Mesodermal cell (in vitro differentiated cells): Measurements from ENCODE around the gene PARP8.
"Not testable (repeated sequence)": the region's sequence is repeated elsewhere in the genome, so short reads cannot be mapped to it uniquely, and the experiment has no call there.

Source experiments
- H3K27ac ChIP-seq: 2 replicates; pipeline ENCODE4 v1.7.0; 2013; ENCODE audit warnings: mild to moderate bottlenecking, low read depth, low read length, moderate library complexity; ENCODE audit not compliant: severe bottlenecking
- H3K36me3 ChIP-seq: 2 replicates; pipeline ENCODE4 v1.7.1; 2013; ENCODE audit warnings: mild to moderate bottlenecking, low read length, moderate library complexity; ENCODE audit not compliant: control insufficient read depth, insufficient read depth
- H3K4me1 ChIP-seq: one replicate; pipeline ENCODE4 v1.7.1; 2013; ENCODE audit warnings: mild to moderate bottlenecking, low read length; ENCODE audit not compliant: insufficient read depth, control insufficient read depth, poor library complexity, severe bottlenecking
- H3K4me3 ChIP-seq: 2 replicates; pipeline ENCODE4 v1.7.0; 2013; ENCODE audit warnings: low read length, control low read depth, mild to moderate bottlenecking; ENCODE audit not compliant: insufficient read depth, poor library complexity, severe bottlenecking; ENCODE audit errors: extremely low read depth
- H3K9me3 ChIP-seq: 2 replicates; pipeline ENCODE4 v1.7.1; 2013; ENCODE audit warnings: mild to moderate bottlenecking, low read length, moderate library complexity; ENCODE audit not compliant: control insufficient read depth
- WGBS, 2 experiments: methylation state at CpG; one replicate each; pipeline ENCODE4 v1.1.5; 2013; ENCODE audit warnings: missing lambda C conversion rate in 2 of 2; ENCODE audit not compliant: insufficient coverage in 2 of 2; 5-methylcytosine and 5-hydroxymethylcytosine counted together

The PARP8 gene

DNA sequence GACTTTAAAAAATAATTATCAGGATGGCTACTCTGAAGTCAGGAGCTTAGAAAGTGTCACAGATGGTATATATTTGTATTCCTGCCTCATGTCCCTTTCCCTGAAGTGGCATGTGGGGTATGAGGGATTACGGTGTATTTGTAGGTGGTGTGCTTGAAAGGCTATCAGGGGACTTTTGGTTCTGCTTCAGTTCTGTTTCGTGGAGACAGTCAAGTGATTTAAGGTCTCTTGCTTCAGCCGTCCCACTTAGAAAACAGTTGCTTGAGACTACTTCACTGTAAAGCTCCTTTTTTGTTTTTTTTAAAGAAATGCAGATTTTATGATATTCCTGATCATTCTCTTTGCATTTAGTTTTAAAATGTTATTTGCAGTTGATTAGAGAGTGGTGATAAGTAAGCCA, 18.3 kb downstream of the PARP8 start:
- Histone ChIP-seq H3K36me3 (no peaks in the 10 kb centered on the region), H3K4me3 (no peak overlapping the region), H3K9me3 (peaks cover 3% of the 10 kb centered on the region), H3K27ac (no peak overlapping the region), H3K4me1 (no peaks in the 10 kb centered on the region)
- WGBS, 2 experiments: 93 to 100% methylated on average over 1 to 2 of the region's 3 CpGs

- 83 to 92% methylated on average over 2 of the region's 4 CpGs for WGBS, 2 experiments
- peaks cover 3% of the 10 kb centered on the region for H3K9me3 ChIP-seq
- H3K4me1 ChIP-seq: peaks cover 3% of the 10 kb centered on the region
- H3K27ac ChIP-seq: no peak overlapping the region
- no peak overlapping the region for H3K4me3 ChIP-seq
- H3K36me3 ChIP-seq: no peaks in the 10 kb centered on the region
Measured at GRCh38 chr5:50687548-50687947, 21.1 kb downstream of the PARP8 start.

DNA sequence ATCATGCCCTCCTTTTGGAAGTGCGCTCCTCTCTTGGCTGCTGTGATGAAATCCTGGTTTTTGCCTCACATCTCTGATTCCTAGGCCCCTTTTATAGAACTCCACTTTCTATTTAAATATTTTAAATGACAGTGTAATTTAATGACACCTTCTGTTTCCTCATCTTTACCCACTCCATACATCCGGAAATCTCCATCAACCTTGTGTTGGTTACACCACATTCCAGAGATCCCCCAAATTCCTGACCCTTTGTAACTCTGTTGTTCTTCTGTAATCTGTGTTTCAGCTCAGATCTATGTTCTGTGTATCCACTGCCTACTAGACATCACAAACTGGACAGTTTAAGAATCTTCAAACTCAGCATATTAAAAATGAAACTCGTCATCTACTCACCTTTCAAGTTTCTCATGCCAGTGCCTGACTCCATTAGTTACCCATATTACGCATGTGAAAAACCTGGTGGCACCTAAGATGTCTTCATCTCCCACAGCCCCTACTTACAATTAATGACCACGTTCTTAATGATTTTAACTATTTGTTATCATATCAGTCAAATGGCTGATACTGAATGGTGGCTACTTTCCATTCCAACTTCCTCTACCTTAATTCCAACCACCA, 25.1 kb downstream of the PARP8 start:
- H3K9me3 ChIP-seq: no peaks in the 10 kb centered on the region
- no peak overlapping the region for H3K27ac ChIP-seq
- peaks cover 3% of the 10 kb centered on the region for H3K4me1 ChIP-seq
- H3K36me3 ChIP-seq: no peaks in the 10 kb centered on the region
- WGBS, 2 experiments: 85 to 97% methylated on average over 3 to 4 of the region's 5 CpGs
- no peak overlapping the region for H3K4me3 ChIP-seq

GRCh38 chr5:50694027-50694590, 27.7 kb downstream of the PARP8 start:
- H3K9me3 ChIP-seq: no peaks in the 10 kb centered on the region
- no peak overlapping the region for H3K27ac ChIP-seq
- no peaks in the 10 kb centered on the region for H3K36me3 ChIP-seq
- peaks cover 3% of the 10 kb centered on the region for H3K4me1 ChIP-seq
- no peak overlapping the region for H3K4me3 ChIP-seq

GRCh38 chr5:50694626-50695025, 28.2 kb downstream of the PARP8 start:
- not testable (repeated sequence) for H3K9me3 ChIP-seq, H3K27ac ChIP-seq, H3K36me3 ChIP-seq, H3K4me3 ChIP-seq, H3K4me1 ChIP-seq
- 85 to 96% methylated on average over 3 of the region's 4 CpGs for WGBS, 2 experiments

DNA sequence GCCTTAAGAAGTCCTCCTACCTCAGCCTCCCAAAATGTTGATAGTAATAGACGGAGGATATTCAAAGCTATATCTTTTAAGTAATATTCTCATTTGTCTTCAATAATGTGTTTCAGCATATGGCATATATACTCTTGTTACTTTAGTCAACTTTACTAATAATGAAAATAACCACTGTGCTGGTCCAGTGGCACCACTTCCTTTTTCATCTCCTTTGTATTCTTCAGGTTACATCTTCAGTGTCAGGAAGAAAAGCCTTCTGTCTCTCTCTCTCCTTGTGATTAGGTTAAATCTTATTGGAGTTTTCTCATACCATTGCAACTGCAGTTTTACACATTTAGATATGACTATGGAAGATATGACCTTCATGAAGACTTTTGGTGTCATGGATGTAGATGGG, 31.3 kb downstream of the PARP8 start:
- Histone ChIP-seq H3K4me3 (no peak overlapping the region), H3K36me3 (no peaks in the 10 kb centered on the region), H3K4me1 (no peaks in the 10 kb centered on the region), H3K9me3 (no peaks in the 10 kb centered on the region), H3K27ac (no peak overlapping the region)
- no CpG with 5 or more reads among the region's 1 CpG for WGBS, 2 experiments

- H3K27ac ChIP-seq: no peak overlapping the region
- H3K4me3 ChIP-seq: no peak overlapping the region
- WGBS, 2 experiments: 90% methylated on average over 2 of the region's 2 CpGs; no CpG with 5 or more reads in 1 of the 2 experiments
- no peaks in the 10 kb centered on the region for H3K9me3 ChIP-seq
- H3K36me3 ChIP-seq: no peaks in the 10 kb centered on the region
- H3K4me1 ChIP-seq: no peaks in the 10 kb centered on the region
Measured at GRCh38 chr5:50699737-50700136, 33.3 kb downstream of the PARP8 start.

GRCh38 chr5:50700706-50701105, 34.3 kb downstream of the PARP8 start:
- no CpG with 5 or more reads among the region's 4 CpGs for WGBS, 2 experiments

DNA sequence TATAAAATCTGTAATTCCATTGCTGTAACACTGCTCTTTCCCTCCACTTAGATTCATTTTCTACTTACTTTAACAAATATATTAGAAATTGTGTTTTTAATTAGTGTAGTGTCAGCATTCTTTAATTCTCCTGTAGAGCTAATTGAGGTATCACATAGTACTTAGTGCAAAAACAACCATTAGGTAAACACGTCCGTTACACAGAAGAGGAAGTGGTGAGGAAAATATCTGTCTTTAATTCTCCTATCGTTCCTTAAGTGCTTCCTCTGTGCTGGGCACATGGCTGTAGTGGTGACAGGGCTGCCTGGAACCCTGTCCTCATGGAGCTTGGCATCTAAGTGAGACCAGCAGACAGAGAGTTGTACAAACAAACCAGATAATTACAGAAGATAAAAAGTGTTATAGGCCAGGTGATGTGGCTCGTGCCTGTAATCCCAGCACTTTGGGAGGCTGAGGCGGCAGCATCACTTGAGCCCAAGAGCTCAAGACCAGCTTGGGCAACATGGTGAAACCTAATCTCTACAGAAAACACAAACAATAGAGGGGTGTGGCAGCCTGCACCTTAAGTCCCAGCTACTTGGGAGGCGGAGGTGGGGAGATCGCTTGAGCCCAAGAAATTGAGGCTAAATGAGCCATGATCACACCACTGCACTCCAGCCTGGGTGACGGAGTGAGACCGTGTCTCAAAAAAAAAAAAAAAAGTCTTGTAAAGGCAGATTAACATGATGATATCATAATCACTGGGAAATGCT, 36.4 kb downstream of the PARP8 start:
- Histone ChIP-seq H3K4me3 (no peak overlapping the region), H3K36me3 (no peaks in the 10 kb centered on the region), H3K27ac (no peak overlapping the region), H3K4me1 (no peaks in the 10 kb centered on the region), H3K9me3 (no peaks in the 10 kb centered on the region)
- WGBS, 2 experiments: 93 to 98% methylated on average over 3 to 7 of the region's 9 CpGs

More at GRCh38 chr5:50700706-50701105, 34.3 kb downstream of the PARP8 start:
- Histone ChIP-seq H3K36me3 (no peaks in the 10 kb centered on the region), H3K4me1 (no peaks in the 10 kb centered on the region), H3K9me3 (no peaks in the 10 kb centered on the region), H3K4me3 (no peak overlapping the region), H3K27ac (no peak overlapping the region)

DNA sequence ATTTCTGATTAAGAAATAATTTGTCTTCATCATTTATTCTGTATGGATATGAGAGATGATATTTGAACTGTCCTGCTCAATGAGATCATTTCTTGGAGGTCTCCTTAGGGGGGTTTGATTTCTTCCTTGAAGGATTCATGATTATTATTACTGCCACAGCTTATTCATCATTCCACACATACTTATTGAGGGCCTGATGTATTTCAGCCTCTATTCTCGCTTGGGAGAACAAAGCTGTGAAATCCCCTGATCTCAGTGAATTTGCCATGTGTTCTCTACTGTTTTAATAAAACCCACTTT, 36.9 kb downstream of the PARP8 start:
- H3K36me3 ChIP-seq: no peaks in the 10 kb centered on the region
- H3K4me1 ChIP-seq: no peaks in the 10 kb centered on the region
- H3K9me3 ChIP-seq: no peaks in the 10 kb centered on the region
- no peak overlapping the region for H3K27ac ChIP-seq
- H3K4me3 ChIP-seq: no peak overlapping the region
- WGBS, 2 experiments: 100% methylated on average over 1 of the region's 1 CpG

DNA sequence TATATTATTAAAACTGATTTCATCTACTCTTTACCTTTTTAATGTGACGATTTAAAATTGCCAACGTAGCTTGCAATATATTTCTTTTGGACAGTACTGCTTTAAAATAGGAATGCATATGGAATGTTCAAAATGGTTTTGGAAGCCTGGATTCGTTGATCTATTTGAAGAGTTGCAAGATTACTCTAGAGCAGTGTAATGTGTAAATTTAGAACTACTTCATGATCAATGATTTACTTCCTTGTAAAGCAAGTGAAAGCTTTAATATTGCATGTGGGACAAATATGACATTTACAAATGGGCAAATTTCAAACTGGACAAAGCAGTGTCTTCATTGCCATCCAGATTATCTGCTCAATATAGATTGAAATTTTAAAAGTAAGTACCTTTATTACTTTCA, 38.3 kb downstream of the PARP8 start:
- no peak overlapping the region for H3K4me3 ChIP-seq
- no peak overlapping the region for H3K27ac ChIP-seq
- H3K9me3 ChIP-seq: no peaks in the 10 kb centered on the region
- no peaks in the 10 kb centered on the region for H3K4me1 ChIP-seq
- WGBS, 2 experiments: 100% methylated on average over 3 of the region's 3 CpGs; no CpG with 5 or more reads in 1 of the 2 experiments
- no peaks in the 10 kb centered on the region for H3K36me3 ChIP-seq
